Pons (tissue), 1 donor: ENCODE results near the gene LAGE3.

Source experiments
- DNase-seq: peaks from one replicate; pipeline ENCODE4 v3.0.0-alpha.2; 2016; ENCODE audit warnings: low spot score

The LAGE3 gene

DNA sequence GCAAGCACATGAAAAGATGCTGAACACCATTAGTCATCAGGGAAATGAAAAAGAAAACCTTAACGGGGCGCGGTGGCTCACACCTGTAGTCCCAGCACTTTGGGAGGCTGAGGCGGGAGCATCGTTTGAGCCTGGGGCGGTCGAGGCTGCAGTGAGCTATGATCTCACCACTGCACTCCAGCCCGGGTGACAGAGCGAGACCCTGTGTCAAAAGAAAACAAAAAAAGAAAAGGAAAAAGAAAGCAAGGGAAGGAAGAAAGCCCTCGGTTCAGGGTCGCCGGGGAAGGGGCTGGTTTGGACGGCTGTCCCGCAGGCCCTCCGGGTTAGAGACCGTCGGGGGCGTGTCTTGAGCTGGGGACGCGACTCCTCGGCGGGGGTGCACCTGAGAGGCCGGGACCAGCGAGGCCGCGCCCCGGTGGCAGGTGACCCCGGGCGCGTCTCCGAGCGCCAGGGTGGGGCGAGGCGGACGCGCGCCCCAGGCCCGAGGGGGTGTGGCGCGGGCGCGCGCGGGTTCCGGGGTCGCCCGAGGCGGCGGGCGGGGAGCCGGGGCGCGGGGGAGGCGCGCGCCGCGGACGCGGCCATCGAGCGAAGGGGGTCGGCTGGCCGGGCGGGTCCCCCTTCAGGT is 21.5 kb downstream of the LAGE3 start:
- DNase-seq, result no peak

DNA sequence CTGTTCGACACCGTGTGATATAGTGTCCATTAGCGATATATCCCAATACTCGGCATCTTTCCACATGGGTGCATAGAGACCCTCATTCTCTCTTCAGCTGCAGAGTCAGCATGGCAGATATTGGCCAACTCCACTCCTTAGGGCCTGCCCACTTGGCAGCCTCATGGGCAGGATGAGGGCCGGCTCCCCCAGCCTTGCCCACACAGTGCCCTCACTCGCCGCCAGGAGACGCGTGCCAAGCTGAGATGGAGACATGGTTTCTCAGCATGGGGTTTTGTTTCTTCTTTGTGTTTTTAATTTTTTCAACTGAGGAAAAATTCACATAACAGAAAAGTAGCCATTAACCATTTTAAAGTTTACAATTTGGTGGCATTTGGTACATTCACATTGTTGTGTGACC is 26.3 kb downstream of the LAGE3 start:
- no peak for DNase-seq

DNA sequence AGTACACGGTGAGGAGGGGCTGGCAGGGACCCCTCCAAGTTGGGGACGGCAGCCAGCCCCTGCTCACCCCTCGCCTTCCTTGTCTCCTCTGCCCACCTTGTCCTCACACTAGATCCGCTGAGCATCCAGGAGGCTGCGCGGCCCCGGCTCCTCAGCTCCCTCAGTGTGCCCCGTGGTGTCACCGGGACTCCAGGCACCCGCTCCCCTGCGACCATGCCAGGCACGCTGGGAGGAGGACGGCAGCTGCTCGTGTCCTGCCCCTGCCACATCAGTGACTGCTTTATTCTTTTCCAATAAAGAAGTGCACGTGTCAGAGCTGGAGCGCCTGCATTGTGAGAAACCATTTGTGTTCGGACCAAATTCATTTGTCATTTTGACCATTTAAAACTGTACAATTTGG is 28.8 kb downstream of the LAGE3 start:
- DNase-seq, result no peak

DNA sequence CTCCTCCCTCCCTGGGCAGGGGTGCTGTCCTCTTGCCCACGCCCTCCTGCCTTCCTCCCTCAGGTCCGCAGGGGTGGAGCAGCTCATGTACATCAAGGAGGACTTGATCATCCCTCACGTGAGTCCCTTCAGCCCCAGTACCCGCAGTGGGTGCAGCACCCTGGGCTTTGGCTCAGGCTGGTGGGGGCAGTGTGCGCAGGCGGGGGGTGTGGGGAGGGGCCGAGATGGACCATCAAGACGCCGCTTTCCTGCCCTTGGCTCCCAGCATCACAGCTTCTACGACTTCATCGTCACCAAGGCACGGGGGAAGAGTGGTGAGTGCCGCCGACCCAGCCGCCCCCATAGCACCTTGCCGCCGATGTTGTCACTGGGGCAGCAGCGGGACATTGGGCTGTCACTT is 29.5 kb downstream of the LAGE3 start:
- no peak for DNase-seq

DNA sequence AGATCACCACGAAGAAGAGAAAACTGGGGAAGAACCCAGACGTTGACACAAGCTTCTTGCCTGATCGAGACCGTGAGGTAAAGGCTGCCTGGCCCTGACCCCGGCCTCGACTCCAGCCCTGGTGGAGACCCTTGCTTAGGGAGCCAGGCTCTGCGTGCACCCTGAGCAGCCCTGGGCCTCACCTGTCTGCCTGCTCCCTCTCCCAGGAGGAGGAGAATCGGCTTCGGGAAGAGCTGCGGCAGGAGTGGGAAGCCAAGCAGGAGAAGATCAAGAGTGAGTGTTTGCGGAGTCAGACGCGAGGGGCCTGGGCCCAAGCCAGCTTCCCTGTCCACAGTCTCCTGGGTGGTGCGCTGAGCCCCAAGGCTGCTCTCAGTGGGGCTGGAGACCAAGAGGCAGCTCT is 30.6 kb downstream of the LAGE3 start:
- DNase-seq, result no peak

DNA sequence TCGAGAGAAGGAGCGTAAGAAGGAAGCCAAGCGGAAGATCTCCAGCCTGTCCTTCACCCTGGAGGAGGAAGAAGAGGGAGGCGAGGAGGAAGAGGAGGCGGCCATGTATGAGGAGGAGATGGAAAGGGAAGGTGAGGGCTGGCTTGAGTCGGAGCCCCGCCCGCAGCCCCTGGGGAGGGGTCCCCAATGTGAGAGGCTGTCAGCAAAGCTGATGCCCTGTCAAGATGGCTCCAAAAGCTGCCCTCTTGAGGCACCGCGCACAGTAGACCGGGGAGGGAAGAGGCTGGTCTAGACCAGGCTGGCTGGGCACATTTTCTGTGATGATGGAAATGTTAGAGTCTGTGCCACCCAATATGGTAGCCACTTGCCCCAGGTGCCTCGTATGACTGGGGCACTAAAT is 32.7 kb downstream of the LAGE3 start:
- DNase-seq, result no peak

DNA sequence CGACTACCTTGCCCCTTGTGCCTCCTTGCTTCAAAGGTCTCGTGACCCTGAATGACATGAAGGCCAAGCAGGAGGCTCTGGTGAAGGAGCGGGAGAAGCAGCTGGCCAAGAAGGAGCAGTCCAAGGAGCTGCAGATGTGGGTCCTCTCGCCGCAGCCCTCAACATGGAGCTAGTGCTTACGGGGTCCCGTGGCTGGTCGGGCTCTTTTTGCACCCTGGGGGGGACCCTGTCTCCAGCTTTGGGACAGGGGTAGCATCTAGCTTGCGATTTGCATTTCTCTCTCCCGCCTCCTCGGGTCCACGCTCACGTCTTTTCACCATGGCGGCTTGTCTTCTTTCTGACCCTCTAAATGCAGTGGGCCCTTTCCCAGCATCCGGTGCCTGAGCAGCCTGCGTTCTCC is 33.3 kb downstream of the LAGE3 start:
- DNase-seq, result no peak

DNA sequence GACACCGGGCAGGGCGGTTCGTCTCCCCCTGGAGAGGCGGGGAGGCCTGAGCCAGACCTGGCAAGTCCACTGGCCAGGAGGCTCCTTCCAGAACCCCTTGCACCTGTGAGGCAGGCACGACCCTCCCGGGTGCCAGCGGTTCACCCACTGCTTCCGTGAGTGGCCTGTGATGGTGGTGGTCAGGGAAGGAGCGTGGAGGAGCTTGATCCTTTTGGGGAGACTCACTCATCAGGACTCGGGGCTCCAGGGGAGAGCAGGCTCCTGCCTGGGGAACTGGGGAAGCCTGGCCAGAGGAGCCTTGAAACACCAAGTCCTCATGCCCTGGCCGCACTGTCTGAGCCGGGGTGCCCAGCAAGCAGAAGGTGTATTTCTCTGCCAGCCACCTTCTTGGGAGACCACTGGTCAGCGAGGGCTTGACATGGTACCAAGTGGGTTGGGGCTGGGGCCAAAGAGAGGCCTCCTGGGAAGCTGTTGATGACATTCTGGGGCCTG is 34.3 kb downstream of the LAGE3 start:
- DNase-seq, result no peak

DNA sequence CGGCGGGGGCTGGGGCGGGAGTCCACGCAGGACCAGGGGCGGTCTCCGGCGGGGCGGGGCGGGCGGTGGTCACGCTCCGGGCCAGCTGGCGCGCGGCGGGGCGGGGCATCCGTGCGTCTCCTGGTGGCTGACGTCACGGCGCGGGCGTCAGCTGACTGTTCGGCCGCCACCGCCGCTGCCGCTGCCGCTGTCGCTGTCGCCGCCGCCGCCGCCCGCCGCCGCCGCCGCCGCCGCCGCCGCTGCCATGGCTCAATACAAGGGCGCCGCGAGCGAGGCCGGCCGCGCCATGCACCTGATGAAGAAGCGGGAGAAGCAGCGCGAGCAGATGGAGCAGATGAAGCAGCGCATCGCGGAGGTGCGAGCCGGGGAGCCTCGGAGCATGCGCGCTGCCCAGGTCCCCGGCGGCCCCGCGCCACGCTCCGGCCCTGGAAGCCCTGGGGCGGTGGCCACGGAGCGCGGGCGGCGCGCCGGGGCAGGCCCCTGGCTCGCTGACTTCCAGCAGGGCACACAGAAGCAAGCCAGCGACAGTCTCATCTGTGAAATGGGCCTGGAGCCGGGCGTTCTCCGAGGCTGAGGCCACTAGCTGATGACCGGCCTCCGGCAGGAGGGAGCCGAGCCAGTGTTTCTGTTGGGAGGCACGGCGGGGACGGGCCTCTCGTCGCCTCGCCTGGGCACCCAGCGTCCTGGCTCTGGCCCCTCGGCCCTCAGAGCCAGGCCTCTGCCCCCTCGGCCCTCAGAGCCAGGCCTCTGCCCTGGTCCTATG is 34.9 kb downstream of the LAGE3 start, which contains the start of gene FAM50A:
Gene FAM50A (plus strand): TSS at position 150 of the 763 bp plus-strand sequence. CDS start 95 bp downstream, at position 245.
- no peak for DNase-seq

DNA sequence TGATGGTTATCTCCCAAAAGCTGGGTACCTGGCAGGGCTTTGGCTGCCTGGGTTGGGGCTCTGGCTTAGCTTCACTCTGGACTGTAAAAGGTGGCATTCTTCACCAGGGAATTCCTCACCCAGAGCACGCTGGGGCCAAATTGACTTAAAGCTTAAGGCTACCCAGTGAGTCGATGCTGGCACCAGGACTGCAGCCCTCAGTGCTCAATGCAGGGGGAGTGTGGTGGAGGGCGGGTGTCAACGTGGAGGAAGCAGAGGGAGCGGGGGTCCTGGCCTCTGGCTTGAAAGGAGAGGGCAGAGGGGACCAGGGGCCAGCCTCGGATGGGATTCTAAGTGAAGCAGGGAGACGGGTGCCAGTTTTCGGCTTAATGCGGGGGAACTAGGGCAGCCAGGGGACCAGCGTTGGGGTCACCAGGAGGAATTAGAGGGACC is 35.6 kb downstream of the LAGE3 start:
- no peak for DNase-seq

DNA sequence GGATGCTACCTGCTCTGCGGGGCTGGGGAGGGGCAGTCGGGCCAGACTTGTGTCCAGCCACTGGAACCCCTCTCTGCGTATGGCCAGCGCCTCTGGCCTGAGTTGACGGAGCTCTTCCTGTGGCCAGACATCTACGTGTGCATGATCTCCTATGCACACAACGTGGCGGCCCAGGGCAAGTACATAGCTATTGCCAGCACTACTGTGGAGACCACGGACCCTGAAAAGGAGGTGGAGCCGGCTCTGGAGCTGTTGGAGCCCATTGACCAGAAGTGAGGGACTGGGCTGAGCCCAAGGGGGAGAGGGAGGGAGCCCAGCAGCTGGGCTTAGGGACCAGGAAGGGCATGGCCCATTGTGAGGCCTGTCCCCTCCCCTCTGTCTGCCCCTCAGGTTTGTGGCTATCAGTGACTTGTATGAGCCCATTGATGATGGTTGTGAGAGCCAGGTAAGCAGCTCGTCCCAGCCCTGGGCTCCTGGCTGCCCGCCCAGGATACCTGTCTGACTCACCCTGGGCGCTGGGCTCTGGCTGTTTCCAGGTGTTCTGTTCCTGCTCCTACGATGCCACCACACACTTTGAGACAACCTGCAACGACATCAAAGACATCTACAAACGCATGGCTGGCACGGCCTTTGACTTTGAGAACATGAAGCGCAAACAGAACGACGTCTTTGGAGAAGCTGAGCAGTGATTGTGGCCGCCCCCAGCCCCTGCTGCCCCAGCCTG is 36.9 kb downstream of the LAGE3 start:
- DNase-seq, result no peak

DNA sequence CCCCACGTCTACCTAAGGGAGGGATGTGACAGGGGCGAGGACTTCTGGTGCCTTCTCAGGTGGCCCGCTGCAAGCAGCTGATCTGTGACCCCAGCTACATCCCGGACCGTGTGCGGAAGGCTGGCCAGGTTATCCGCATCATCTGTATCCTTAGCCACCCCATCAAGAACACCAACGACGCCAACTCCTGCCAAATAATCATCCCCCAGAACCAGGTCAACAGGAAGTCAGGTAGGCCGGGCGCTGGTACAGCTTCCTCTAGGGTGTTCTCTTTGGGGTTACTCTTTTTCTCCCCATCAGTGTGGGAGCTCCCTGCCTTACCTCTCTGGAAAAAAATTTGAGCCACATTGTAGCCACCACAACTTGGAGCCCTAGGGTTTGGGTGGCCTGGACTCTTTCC is 37.5 kb downstream of the LAGE3 start:
- no peak for DNase-seq

DNA sequence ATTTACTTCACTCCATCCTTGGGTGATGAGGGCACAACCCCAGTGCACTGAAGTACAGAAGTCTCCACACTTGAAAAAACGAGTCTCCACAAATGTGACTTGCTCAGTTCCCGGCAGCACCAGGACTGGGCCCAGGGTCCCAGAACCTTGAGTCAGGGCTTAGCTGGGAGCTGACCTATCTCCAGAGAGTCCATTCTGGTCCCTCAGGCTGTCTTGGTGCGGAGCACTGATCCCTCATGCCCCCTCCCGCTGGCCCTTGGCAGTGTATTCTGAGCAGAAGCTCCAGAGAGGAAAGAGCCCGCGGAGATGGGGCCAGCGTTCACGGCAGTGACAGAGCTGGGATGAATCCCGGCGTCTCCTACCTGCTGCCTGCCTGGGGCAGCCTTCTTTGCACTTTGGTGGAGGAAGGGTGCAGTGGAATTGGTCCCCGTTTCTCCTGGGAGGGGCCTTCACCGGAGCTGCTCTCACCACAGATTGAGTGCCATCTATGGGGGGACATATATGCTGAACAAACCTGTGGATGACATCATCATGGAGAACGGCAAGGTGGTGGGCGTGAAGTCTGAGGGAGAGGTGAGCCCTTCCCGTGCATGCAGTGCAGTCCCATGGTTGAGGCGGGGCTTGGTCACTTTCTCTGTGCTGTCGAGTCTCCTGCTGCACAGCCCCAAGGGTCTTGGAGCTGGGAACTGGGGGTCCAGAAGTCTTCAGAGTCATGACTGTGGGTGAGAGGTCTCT is 38.3 kb downstream of the LAGE3 start:
- no peak for DNase-seq

DNA sequence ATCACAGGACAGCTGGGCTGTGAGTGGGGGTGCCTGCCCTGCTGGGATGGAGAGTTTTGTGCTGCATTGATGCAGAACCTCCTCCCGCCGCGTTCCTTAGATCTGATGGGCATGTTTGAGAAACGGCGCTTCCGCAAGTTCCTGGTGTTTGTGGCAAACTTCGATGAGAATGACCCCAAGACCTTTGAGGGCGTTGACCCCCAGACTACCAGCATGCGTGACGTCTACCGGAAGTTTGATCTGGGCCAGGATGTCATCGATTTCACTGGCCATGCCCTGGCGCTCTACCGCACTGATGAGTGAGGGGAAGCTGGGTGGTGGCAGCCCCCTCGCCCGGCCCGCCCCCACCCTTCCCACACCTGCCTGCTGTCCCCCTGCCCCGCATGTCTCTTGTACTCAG is 39.2 kb downstream of the LAGE3 start:
- DNase-seq, result no peak

DNA sequence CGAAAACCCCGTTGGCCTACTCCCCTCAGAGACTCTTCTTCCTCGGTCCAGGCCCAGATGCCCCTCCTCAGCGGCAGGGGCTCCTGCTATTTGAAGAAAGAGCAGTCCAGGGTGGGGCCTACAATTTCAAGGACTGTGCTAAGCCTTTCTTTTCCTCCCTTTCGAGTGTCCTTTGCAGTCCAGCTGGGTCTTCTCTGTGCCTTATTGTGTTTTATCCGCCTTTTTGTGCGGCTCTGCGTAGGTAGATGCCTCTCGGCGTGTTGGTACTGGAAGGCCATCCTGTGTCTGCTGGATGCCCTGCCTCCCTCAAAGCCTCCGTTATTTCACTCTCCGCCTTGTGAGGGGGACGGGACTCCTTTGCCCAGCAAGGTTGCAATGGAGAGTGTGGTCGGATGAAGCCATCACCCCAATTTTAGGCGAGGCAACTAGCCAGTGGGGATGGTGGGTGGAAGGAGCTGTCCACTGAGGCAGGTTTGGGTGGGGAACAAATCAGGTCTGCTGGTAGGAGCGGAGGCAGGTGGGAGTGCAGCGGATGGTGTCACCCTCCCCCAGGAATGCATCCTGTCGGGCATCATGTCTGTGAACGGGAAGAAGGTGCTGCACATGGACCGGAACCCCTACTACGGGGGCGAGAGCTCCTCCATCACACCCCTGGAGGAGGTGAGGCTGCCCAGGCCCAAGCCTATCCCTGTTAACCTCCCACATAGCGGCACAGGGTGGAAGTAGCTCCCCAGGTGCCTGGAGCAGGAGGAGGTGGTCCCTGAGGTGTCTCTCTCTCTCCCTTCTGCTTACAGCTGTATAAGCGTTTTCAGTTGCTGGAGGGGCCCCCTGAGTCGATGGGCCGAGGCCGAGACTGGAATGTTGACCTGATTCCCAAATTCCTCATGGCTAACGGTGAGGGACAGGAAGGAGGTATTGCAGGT is 40.8 kb downstream of the LAGE3 start:
- DNase-seq, result no peak

DNA sequence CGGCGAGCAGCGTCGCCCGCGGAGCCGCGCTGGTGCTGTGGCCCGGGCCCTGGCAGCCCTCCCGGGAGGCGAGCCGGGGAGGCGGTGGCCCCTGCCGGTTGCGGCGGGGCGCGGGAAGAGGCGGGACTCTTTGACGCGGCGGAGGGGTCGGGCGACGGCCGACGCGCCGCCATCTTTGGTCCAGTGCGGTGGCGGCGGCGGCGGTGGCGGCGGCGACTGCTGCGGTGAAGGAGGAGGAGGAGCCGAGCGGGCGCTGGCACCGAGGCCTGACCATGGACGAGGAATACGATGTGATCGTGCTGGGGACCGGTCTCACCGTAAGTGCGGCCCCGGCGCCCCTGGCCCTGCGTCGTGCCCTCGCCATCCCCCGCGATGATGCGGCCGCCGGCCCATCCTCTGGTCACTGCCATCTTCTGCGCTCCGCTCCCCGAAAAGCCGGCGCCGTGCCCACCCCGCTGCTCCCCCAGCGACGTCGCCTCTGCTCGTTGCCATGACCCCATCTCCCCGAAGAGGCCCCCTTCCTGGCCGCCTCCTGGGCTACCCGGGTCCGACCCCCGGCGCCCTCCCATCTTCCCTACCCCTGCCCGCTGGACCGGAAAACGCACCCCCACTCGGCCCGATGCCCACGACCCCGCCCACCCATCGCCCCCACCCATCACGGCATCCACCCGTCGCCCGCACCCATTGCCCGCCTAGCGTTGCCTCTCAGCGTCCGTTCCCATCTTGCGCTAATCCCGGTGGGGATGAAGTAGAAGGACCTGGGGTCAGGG is 41.9 kb downstream of the LAGE3 start, which contains the start of gene GDI1:
Gene GDI1 (plus strand): TSS at position 172 of the 770 bp plus-strand sequence. CDS start 101 bp downstream, at position 273.
- no peak for DNase-seq

DNA sequence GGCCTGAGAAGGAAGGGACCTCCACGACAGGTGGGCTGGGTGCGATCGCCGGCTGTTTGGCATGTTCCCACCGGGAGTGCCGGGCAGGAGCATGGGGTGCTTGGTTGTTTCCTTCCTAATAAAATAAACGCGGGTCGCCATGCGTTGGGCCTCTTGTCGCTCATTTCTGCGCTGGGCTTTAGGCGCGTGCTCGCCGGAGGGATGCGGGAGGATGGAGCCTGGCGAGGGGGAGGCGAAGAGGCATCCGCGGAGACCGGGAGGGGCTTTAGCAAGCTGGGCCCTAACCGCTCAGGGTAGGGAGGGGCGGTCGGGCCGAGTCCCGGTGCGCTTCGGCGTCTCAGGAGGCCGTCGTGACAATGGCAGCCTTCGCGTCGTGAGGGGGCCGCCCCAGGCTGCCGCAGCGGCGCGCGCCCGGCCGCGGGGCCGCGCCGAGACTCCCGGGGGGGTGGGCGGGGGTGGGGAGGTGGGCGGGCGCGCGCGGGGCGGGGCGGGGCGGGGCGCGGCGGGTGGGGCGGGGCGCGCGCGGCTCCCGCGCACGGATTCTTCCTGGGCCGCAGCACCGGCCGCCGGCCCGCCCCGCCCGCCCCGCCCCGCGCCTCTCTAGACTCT is 42.6 kb downstream of the LAGE3 start:
- no peak for DNase-seq

DNA sequence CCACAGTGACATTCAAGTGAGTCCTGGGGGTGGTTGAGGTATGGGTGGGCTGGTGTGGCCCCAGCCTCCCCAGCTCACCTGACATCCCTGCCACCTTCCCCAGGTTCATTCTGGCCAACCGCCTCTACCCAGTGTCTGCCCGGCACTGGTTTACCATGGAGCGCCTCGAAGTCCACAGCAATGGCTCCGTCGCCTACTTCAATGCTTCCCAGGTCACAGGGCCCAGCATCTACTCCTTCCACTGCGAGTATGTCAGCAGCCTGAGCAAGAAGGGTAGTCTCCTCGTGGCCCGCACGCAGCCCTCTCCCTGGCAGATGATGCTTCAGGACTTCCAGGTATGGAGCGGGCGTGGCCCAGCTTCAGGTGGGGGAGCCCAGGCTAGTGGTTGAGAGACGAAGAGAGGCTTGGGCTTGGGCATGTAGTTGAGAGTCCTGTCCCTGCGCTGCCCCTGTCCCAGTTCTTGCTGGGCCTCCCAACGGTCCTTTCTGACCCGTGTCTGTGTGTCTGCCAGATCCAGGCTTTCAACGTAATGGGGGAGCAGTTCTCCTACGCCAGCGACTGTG is 43.8 kb downstream of the LAGE3 start:
- DNase-seq, result no peak

DNA sequence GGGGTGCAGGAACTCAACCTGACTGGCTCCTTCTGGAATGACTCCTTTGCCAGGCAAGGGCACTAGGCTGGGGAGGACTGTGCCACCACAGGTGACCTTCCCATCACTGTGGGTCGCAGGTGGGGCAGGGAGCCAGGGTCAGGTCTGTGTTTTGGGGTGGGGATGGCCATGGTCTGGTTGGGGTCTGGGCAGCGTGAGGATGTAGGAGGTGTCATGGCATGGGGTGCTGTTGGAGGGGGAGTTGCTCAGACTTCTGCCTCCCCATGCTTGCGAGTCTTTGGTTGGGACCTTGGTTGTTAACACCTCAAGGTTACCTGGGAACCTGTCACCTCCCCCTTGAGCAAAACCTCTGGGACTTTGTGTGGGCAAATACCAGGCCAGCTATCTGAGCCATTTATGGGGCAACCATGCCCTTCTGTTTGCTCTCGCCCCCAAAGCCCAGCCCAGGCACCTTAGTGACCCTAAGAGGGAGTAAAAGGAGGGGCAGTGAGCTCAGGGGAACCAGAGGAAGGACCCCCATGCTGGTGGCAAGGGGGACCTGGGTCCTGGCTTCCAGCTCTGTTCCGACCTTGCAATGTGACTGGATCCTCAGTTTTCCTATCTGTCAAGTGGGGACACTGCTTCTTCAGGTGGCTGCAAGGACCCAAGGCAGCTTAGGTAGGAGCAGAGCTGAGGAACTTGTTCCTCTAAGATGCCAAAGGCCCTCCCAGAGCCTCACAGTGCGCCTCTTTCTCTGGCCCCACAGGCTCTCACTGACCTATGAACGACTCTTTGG is 44.5 kb downstream of the LAGE3 start:
- no peak for DNase-seq
